SU-DHL-6 (cell line): ENCODE results near the gene KIF7.

ENCODE experiments used
- CTCF ChIP-seq: fragments of 200-600 bp; sonication (generic); IDR thresholded peaks from one replicate; pipeline ENCODE4 v1.5.1; 2017; ENCODE audit warnings: antibody characterized with exemption, mild to moderate bottlenecking, low read length, moderate library complexity; ENCODE audit not compliant: insufficient read depth, poor library complexity, severe bottlenecking
- EZH2phosphoT487 ChIP-seq: fragments of 200-600 bp; sonication (generic), shearing (Covaris generic); conservative IDR thresholded peaks from 2 replicates; pipeline ENCODE4 v1.6.1; 2018; ENCODE audit warnings: mild to moderate bottlenecking, antibody characterized with exemption, low read length, moderate library complexity, mixed read lengths

GRCh38 chr15:89669941-89670340 is 14.7 kb upstream of the KIF7 start:
- TF ChIP-seq CTCF = no peak
- TF ChIP-seq EZH2phosphoT487 = no peak
